ENCODE data around the gene DNER. TPM values are rescaled to one million over a fixed set of nuclear protein-coding genes. Genes with fewer than 3 reads are reported as not detected.

The DNER gene
- polyA plus RNA-seq, 1 donor (not counting 4 experiments of a cell fraction or from before 2014, with no cell fraction given), result 8.5 TPM

DNA sequence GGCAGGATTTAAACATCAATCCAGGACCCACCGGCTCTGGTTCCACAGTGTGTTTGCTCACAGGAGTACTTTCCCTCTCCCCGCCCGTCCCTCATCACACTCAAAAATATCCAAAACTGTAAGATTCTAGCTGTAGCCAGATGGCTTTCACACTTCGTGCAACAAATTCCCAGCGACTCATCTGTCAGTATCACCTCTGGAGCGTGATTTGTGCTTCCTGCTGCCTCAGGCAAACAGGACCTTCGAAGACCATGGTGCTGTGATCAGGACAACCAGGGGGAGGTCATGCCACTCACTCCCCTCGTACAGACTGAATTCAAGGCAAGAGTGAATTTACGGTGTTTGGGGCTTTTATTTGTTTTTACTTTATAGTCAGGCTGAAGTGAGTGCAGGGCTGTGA, 288.8 kb downstream of the DNER start:
- Histone ChIP-seq H3K4me2 (ENCODE audit: control insufficient read depth, extremely low read depth, insufficient read depth, low read depth, low read length) (no peak overlapping the region), H3K27ac (ENCODE audit: control insufficient read depth, insufficient read depth, low read length) (peak overlapping the region; percentile 8), H3K36me3 (ENCODE audit: control insufficient read depth in 2 of 2, extremely low read depth in 1 of 2, insufficient read depth in 2 of 2, low read length in 2 of 2) (no peaks in the 10 kb centered on the region), H3K4me1 (ENCODE audit: control insufficient read depth, extremely low read depth, insufficient read depth, low read length) (no peaks in the 10 kb centered on the region), H3K79me2 (ENCODE audit: control insufficient read depth, insufficient read depth, low read length) (no peaks in the 10 kb centered on the region), H3K9ac (ENCODE audit: control insufficient read depth, extremely low read depth, insufficient read depth, low read length) (no peak overlapping the region), H2AFZ (ENCODE audit: control insufficient read depth, low read length) (no peak overlapping the region), H4K20me1 (ENCODE audit: control insufficient read depth, extremely low read depth, insufficient read depth, low read length) (no peaks in the 10 kb centered on the region), H3K4me3 (ENCODE audit: control insufficient read depth in 2 of 3, extremely low read depth in 1 of 3, insufficient read depth in 2 of 3, low read depth in 1 of 3, low read length in 3 of 3) (no peak overlapping the region), H3K27me3 (ENCODE audit: control insufficient read depth, extremely low read depth, insufficient read depth, low read length) (no peaks in the 10 kb centered on the region), H3K9me3 (ENCODE audit: control insufficient read depth, low read depth, low read length) (no peaks in the 10 kb centered on the region), H3K9me1 (ENCODE audit: control insufficient read depth, extremely low read depth, insufficient read depth, low read length) (no peaks in the 10 kb centered on the region)
- DNase-seq (ENCODE audit: low read depth, low spot score), result no peak
- no peak for FAIRE-seq
- dilution Hi-C loops (cut with MboI; ENCODE audit: extremely low pct_ligation_motif_present, low sequenced_read_pairs), result no loop called here
- TF ChIP-seq, protein P1, sequence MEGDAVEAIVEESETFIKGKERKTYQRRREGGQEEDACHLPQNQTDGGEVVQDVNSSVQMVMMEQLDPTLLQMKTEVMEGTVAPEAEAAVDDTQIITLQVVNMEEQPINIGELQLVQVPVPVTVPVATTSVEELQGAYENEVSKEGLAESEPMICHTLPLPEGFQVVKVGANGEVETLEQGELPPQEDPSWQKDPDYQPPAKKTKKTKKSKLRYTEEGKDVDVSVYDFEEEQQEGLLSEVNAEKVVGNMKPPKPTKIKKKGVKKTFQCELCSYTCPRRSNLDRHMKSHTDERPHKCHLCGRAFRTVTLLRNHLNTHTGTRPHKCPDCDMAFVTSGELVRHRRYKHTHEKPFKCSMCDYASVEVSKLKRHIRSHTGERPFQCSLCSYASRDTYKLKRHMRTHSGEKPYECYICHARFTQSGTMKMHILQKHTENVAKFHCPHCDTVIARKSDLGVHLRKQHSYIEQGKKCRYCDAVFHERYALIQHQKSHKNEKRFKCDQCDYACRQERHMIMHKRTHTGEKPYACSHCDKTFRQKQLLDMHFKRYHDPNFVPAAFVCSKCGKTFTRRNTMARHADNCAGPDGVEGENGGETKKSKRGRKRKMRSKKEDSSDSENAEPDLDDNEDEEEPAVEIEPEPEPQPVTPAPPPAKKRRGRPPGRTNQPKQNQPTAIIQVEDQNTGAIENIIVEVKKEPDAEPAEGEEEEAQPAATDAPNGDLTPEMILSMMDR (optimal IDR thresholded peaks at IDR 0.05 in 1 of 3, IDR thresholded peaks at IDR 0.05 in 1 of 3, conservative IDR thresholded peaks at IDR 0.05 in 1 of 3; ENCODE audit: extremely low read depth in 1 of 3, insufficient read depth in 2 of 3, low read length in 3 of 3), result no peak
- TF ChIP-seq EZH2 (IDR thresholded peaks at IDR 0.05; ENCODE audit: low read length), result no peak

DNA sequence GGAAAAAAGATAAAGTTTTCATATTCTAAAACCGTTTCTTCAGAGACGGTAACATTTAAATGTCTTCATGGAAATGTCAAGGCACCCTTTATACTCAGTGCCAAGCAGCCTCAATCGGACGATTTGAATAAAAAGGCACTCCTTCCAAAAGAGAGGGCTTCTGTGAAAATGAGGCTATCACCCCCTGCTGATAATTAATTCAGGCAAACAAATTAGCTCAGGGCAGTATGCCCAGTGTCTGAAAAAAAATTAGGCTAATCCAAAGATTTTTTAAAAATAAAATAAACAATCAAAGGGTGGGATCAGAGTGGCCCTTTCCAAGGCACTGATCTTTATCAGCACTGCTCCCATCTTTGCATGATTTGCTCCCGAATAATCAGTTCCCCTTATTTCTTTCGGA, 292.3 kb downstream of the DNER start:
- Histone ChIP-seq H3K27ac (ENCODE audit: control insufficient read depth, insufficient read depth, low read length) (no peak overlapping the region), H3K4me3 (ENCODE audit: control insufficient read depth in 2 of 3, extremely low read depth in 1 of 3, insufficient read depth in 2 of 3, low read depth in 1 of 3, low read length in 3 of 3) (no peak overlapping the region), H3K79me2 (ENCODE audit: control insufficient read depth, insufficient read depth, low read length) (no peaks in the 10 kb centered on the region), H3K9me1 (ENCODE audit: control insufficient read depth, extremely low read depth, insufficient read depth, low read length) (no peaks in the 10 kb centered on the region), H3K27me3 (ENCODE audit: control insufficient read depth, extremely low read depth, insufficient read depth, low read length) (no peaks in the 10 kb centered on the region), H3K36me3 (ENCODE audit: control insufficient read depth in 2 of 2, extremely low read depth in 1 of 2, insufficient read depth in 2 of 2, low read length in 2 of 2) (no peaks in the 10 kb centered on the region), H3K9me3 (ENCODE audit: control insufficient read depth, low read depth, low read length) (no peaks in the 10 kb centered on the region), H3K9ac (ENCODE audit: control insufficient read depth, extremely low read depth, insufficient read depth, low read length) (no peak overlapping the region), H4K20me1 (ENCODE audit: control insufficient read depth, extremely low read depth, insufficient read depth, low read length) (no peaks in the 10 kb centered on the region), H3K4me2 (ENCODE audit: control insufficient read depth, extremely low read depth, insufficient read depth, low read depth, low read length) (no peak overlapping the region), H2AFZ (ENCODE audit: control insufficient read depth, low read length) (no peak overlapping the region), H3K4me1 (ENCODE audit: control insufficient read depth, extremely low read depth, insufficient read depth, low read length) (no peaks in the 10 kb centered on the region)
- no peak for DNase-seq (ENCODE audit: low read depth, low spot score)
- dilution Hi-C loops (cut with MboI; ENCODE audit: extremely low pct_ligation_motif_present, low sequenced_read_pairs), result no loop called here
- no peak for TF ChIP-seq EZH2 (IDR thresholded peaks at IDR 0.05; ENCODE audit: low read length)
- TF ChIP-seq, protein P1 (optimal IDR thresholded peaks at IDR 0.05 in 1 of 3, IDR thresholded peaks at IDR 0.05 in 1 of 3, conservative IDR thresholded peaks at IDR 0.05 in 1 of 3; ENCODE audit: extremely low read depth in 1 of 3, insufficient read depth in 2 of 3, low read length in 3 of 3), result no peak
- no peak for FAIRE-seq

All from keratinocyte (primary cell).